GM18502 (cell line): ENCODE results near the gene EEA1.

Experiments
- ATAC-seq: cut with Tn5 transposase; IDR thresholded peaks from one replicate; pipeline ENCODE4 v1.9.1; 2021; ENCODE audit warnings: mild to moderate bottlenecking; ENCODE audit not compliant: unreplicated experiment, poor library complexity

EEA1 gene

GRCh38 chr12:92898755-92899154 is 30.3 kb downstream of the EEA1 start:
- ATAC-seq, result peak; percentile 45

- ATAC-seq, result no peak
Observed at GRCh38 chr12:92897844-92898243, 31.3 kb downstream of the EEA1 start.

GRCh38 chr12:92890601-92891106 is 38.4 kb downstream of the EEA1 start:
- ATAC-seq, result no peak

- no peak for ATAC-seq
Observed at GRCh38 chr12:92886131-92886530, 43.0 kb downstream of the EEA1 start.

GRCh38 chr12:92879698-92880322 is 49.3 kb downstream of the EEA1 start:
- no peak for ATAC-seq

- ATAC-seq, result no peak
Observed at GRCh38 chr12:92877904-92878303, 51.2 kb downstream of the EEA1 start.

GRCh38 chr12:92876496-92876895 is 52.6 kb downstream of the EEA1 start:
- ATAC-seq, result no peak

GRCh38 chr12:92871116-92871515 is 58.0 kb downstream of the EEA1 start:
- ATAC-seq, result no peak

- ATAC-seq, result no peak
Observed at GRCh38 chr12:92866418-92866817, 62.7 kb downstream of the EEA1 start.

GRCh38 chr12:92863251-92863650 is 65.8 kb downstream of the EEA1 start:
- ATAC-seq, result no peak

- no peak for ATAC-seq
Observed at GRCh38 chr12:92861381-92861780, 67.7 kb downstream of the EEA1 start.

- no peak for ATAC-seq
Observed at GRCh38 chr12:92860521-92860920, 68.6 kb downstream of the EEA1 start.

GRCh38 chr12:92859650-92860386 is 69.3 kb downstream of the EEA1 start:
- no peak for ATAC-seq

GRCh38 chr12:92857818-92858217 is 71.3 kb downstream of the EEA1 start:
- no peak for ATAC-seq

GRCh38 chr12:92854344-92854743 is 74.8 kb downstream of the EEA1 start:
- ATAC-seq, result no peak

GRCh38 chr12:92848740-92849139 is 80.4 kb downstream of the EEA1 start:
- ATAC-seq, result no peak

GRCh38 chr12:92847368-92847767 is 81.7 kb downstream of the EEA1 start:
- ATAC-seq, result no peak

- ATAC-seq, result no peak
Observed at GRCh38 chr12:92845329-92845728, 83.8 kb downstream of the EEA1 start.

- ATAC-seq, result no peak
Observed at GRCh38 chr12:92844151-92844763, 84.8 kb downstream of the EEA1 start.

- ATAC-seq, result no peak
Observed at GRCh38 chr12:92829686-92830282, 99.3 kb downstream of the EEA1 start.

GRCh38 chr12:92828565-92828964 is 100.5 kb downstream of the EEA1 start:
- ATAC-seq, result no peak
